Thyroid gland (tissue), 4 donors: ENCODE data around the gene GALR2. TPM values are rescaled to one million over a fixed set of nuclear protein-coding genes. Genes with fewer than 3 reads are reported as not detected.

Source experiments
- DNase-seq, 2 donors: peaks; one replicate each; pipeline ENCODE4 v3.0.0-alpha.2; 2019
- H3K27ac ChIP-seq, 3 donors: fragments of 200-600 bp; sonication (generic); 1 replicate in 2 of 3; 2 replicates in 1 of 3; pipeline ENCODE4 v1.5.1; 2016 to 2019; ENCODE audit warnings: mild to moderate bottlenecking in 1 of 3, moderate library complexity in 1 of 3
- H3K27me3 ChIP-seq: fragments of 200-600 bp; sonication (generic); one replicate; pipeline ENCODE4 v1.5.1; 2019
- H3K36me3 ChIP-seq, 2 donors: fragments of 200-600 bp; sonication (generic); one replicate each; pipeline ENCODE4 v1.5.1; 2016 to 2019
- H3K4me1 ChIP-seq, 2 donors: fragments of 200-600 bp; sonication (generic); one replicate each; pipeline ENCODE4 v1.5.1; 2017 to 2019
- H3K4me3 ChIP-seq, 3 donors: fragments of 200-600 bp; sonication (generic); replicated peaks in 1 of 3; 1 replicate in 2 of 3; 2 replicates in 1 of 3; pipeline ENCODE4 v1.5.1; 2016; ENCODE audit warnings: mild to moderate bottlenecking in 1 of 3
- H3K9me3 ChIP-seq: fragments of 200-600 bp; sonication (generic); one replicate; pipeline ENCODE4 v1.5.1; 2017
- CTCF ChIP-seq, 6 experiments: fragments of 200-600 bp in 3 of 6; fragments of 450-650 bp in 3 of 6; sonication (generic) in 3 of 6; IDR thresholded peaks; one replicate each; pipeline ENCODE4 v1.5.1; 2016 to 2019; ENCODE audit warnings: antibody characterized with exemption in 6 of 6, mild to moderate bottlenecking in 2 of 6, inconsistent platforms in 1 of 6, moderate library complexity in 1 of 6
- POLR2A ChIP-seq, 2 donors: fragments of 450-650 bp; IDR thresholded peaks; one replicate each; pipeline ENCODE4 v1.6.1; 2017; ENCODE audit warnings: antibody characterized with exemption in 2 of 2, mild to moderate bottlenecking in 2 of 2, moderate library complexity in 1 of 2
- WGBS, 2 donors: methylation state at CpG; one replicate each; pipeline ENCODE4 v1.1.5; 2017; 5-methylcytosine and 5-hydroxymethylcytosine counted together
- intact Hi-C: fragments of 100-400 bp; cut with DNase I; formaldehyde crosslinking; loops from one replicate; pipeline ENCODE4 v1.15.1; 2023
- microRNA-seq: library from miRNA; unstranded; fragments of <30 nt; microRNA quantifications from one replicate; pipeline ENCODE4, GENCODE V29; 2016
- small RNA-seq: library from RNA; depleted of rRNA; stranded (forward); fragments of <200 nt; gene quantifications from one replicate; pipeline ENCODE3, GENCODE V24; 2016
- total RNA-seq, 4 donors: library from RNA; depleted of rRNA; stranded (reverse); fragments of >200 nt; gene quantifications; one replicate each; pipeline ENCODE4 v1.2.3, GENCODE V29; 2016

The GALR2 gene
- total RNA-seq, 4 donors from 2014 or later = not detected

GRCh38 chr17:76125391-76125675 lies 50.8 kb downstream of the GALR2 start:
- Histone ChIP-seq H3K27ac (no peak overlapping the region), H3K4me3 (no peak overlapping the region), H3K36me3 (no peaks in the 10 kb centered on the region), H3K27me3 (no peaks in the 10 kb centered on the region), H3K4me1 (peaks cover 0 to 7% of the 10 kb centered on the region in 2 donors), H3K9me3 (no peaks in the 10 kb centered on the region)
- no peak for DNase-seq
- WGBS, 2 donors = 59 to 77% methylated on average over 5 of the region's 5 CpGs
- intact Hi-C loops = loop anchor here (10.0 kb wide), 1 partner anchor 279 kb away; no protein-coding TSS in a partner anchor
- no peak for TF ChIP-seq CTCF (IDR thresholded peaks at IDR 0.05)
- no peak for TF ChIP-seq POLR2A (IDR thresholded peaks at IDR 0.05)

- intact Hi-C loops = loop anchor here (10.0 kb wide), 1 partner anchor 279 kb away; no protein-coding TSS in a partner anchor
- WGBS, 2 donors = 81 to 88% methylated on average over 1 of the region's 1 CpG
- H3K4me1 ChIP-seq = peaks cover 0 to 7% of the 10 kb centered on the region in 2 donors
- no peaks in the 10 kb centered on the region for H3K27me3 ChIP-seq
- TF ChIP-seq CTCF (IDR thresholded peaks at IDR 0.05) (no peak), POLR2A (IDR thresholded peaks at IDR 0.05) (no peak)
- no peak overlapping the region for H3K4me3 ChIP-seq
- no peak overlapping the region for H3K27ac ChIP-seq
- no peak for DNase-seq
- H3K36me3 ChIP-seq = no peaks in the 10 kb centered on the region
- H3K9me3 ChIP-seq = no peaks in the 10 kb centered on the region
Observed at GRCh38 chr17:76125922-76126321, 51.3 kb downstream of the GALR2 start.

Small RNA genes within 50 kb of the gene (microRNA-seq; reads per million reads assigned to microRNA genes)
- 3.3 reads per million for gene MIR6868

Small RNA genes within 50 kb of the gene (small RNA-seq; reads per million reads assigned to genes)
- not detected for gene MIR6868

Other genes with a start within 250 kb of the GALR2 start
- 1 to 10 TPM; 4.0 to 8.1 (median 5.2) TPM for gene UNC13D, start 230.4 kb upstream of the GALR2 start, total RNA-seq
- 10 to 100 TPM; 41.8 to 64.5 (median 53.5) TPM for gene WBP2, start 219.4 kb upstream of the GALR2 start, total RNA-seq
- gene TRIM47, start 196.2 kb upstream of the GALR2 start, total RNA-seq = 10 to 100 TPM; 14.7 to 27.8 (median 19.7) TPM
- gene TRIM65, start 177.8 kb upstream of the GALR2 start, total RNA-seq = 10 to 100 TPM; 23.0 to 39.4 (median 31.8) TPM
- gene MRPL38, start 169.9 kb upstream of the GALR2 start, total RNA-seq = 10 to 100 TPM; 34.8 to 60.6 (median 50.3) TPM
- 10 to 100 TPM; 41.7 to 49.7 (median 43.4) TPM for gene FBF1, start 133.7 kb upstream of the GALR2 start, total RNA-seq
- 100 to 1,000 TPM in 1 of 4 donors, 10 to 100 TPM in 3; 59.6 to 102 (median 75.5) TPM for gene ACOX1, start 95.6 kb upstream of the GALR2 start, total RNA-seq
- 10 to 100 TPM in 3 of 4 donors, 1 to 10 TPM in 1; 9.5 to 24.2 (median 15.3) TPM for gene TEN1, start 95.5 kb upstream of the GALR2 start, total RNA-seq
- gene CDK3, start 73.9 kb upstream of the GALR2 start, total RNA-seq = 1 to 10 TPM; 3.1 to 9.7 (median 9.3) TPM
- 10 to 100 TPM; 14.8 to 33.4 (median 23.3) TPM for gene EVPL, start 47.5 kb upstream of the GALR2 start, total RNA-seq
- gene SRP68, start 2.3 kb upstream of the GALR2 start, total RNA-seq = 10 to 100 TPM; 48.2 to 67.0 (median 54.5) TPM
- gene ZACN, start 4.4 kb downstream of the GALR2 start, total RNA-seq = 1 to 10 TPM in 1 of 4 donors, not detected in 3; 2.2 TPM
- gene EXOC7, start 29.0 kb downstream of the GALR2 start, total RNA-seq = 100 to 1,000 TPM in 3 of 4 donors, 10 to 100 TPM in 1; 97.8 to 131 (median 115) TPM
- 1 to 10 TPM; 1.1 to 6.5 (median 5.7) TPM for gene FOXJ1, start 66.5 kb downstream of the GALR2 start, total RNA-seq
- gene RNF157, start 165.7 kb downstream of the GALR2 start, total RNA-seq = 1 to 10 TPM; 1.7 to 6.6 (median 4.7) TPM
- gene UBALD2, start 190.6 kb downstream of the GALR2 start, total RNA-seq = 10 to 100 TPM in 3 of 4 donors, 1 to 10 TPM in 1; 9.8 to 54.2 (median 22.9) TPM
- gene QRICH2, start 233.5 kb downstream of the GALR2 start, total RNA-seq = 10 to 100 TPM in 2 of 4 donors, 1 to 10 TPM in 2; 6.6 to 14.3 (median 9.9) TPM